NOMO-1 treated with DMSO at 0.1 percent for 48 hours (cell line): Measurements from ENCODE around the gene NAGLU.

Experiments
- DNase-seq: peaks from one replicate; lab custom pipeline; 2025; ENCODE audit not compliant: unreplicated experiment; lab: John Stamatoyannopoulos, UW

The NAGLU gene

DNA sequence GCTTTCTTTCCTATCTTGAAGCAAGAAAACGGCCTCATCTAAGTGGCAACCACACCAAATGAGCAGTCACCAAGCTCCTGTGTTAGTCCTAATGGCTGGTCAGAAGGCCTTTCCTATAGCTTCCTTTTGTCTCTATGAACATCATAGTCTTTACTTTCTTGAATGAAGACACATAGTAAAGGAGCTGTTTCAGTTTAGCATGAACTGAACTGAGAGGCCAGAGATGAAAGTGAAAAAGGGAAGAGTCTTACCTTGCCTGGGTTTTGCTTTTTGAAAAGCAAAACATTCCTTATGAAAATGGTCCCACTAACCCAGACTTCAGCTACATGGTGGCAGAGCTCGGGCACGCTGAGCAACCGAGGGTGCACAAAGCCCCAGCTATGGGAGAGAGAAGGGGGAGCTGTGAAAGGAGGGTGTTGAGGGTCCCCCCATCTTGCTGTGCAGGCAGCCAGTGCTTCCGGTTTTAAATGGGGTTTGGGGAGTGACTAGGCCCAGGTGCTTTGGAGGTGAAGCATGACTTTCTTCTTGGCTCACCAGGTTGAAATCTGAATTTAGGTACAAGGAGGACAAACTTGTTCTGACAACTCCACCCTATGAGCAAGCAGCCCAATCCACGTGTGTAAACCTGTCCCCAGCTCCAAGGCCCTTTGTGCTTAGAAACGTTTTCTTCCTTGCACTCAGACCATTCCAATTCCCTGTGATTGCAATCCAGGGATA lies 50.6 kb downstream of the NAGLU start:
- peak; percentile 3 for DNase-seq

DNA sequence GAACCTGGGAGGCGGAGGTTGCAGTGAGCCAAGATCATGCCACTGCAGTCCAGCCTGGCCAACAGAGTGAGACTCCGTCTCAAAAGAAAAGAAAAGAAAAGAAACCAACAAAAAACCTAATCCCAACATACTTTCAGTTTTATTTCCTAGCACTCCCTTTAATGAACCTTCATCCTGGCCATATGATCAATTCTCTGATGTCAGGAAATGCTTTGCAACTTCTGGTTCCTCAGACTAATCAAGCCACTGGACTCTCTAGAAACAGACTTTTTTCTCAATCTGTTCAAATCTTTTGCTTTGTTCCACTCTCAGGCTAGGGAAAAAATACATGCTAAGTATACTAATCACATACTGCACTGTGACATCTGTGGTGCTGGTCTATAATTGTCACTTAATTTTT lies 54.8 kb downstream of the NAGLU start:
- DNase-seq = no peak

DNA sequence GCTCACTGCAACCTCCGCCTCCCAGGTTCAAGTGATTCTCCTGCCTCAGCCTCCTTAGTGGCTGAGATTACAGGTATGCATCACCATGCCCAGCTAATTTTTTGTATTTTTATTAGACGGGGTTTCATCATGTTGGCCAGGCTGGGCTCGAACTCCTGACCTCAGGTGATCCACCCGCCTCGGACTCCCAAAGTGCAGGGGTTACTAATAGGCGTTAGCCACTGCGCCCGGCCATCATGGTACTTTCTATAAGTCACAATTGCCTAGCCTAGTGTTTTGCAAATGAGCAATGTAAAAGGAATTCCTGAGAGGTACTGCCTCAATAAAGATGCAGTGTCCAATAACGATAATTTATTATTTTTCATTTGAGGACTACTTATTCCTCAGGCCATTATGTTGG lies 55.4 kb downstream of the NAGLU start:
- no peak for DNase-seq
